ENCODE results near the gene TIMM29.

- TF ChIP-seq TAF1 (IDR thresholded peaks at IDR 0.05; ENCODE audit: borderline replicate concordance, insufficient read depth, low read length) (no peak), SIN3A (IDR thresholded peaks at IDR 0.05; ENCODE audit: borderline replicate concordance, insufficient read depth, low read length) (no peak)
These were observed 37.1 kb upstream of the TIMM29 start for GRCh38 chr19:10891405-10892086.

Measured in PFSK-1 (cell line).